DLD1 (cell line): Measurements from ENCODE around the gene OR5J2.
"Not testable (repeated sequence)": the region's sequence is repeated elsewhere in the genome, so short reads cannot be mapped to it uniquely, and the experiment has no call there.

Source experiments
- in situ Hi-C: cut with HindIII; loops from 2 replicates; pipeline ENCODE4 v1.10.0; 2017; ENCODE audit warnings: low sequenced_read_pairs

Gene OR5J2

GRCh38 chr11:56176318-56176717 lies at the start of gene OR5J2:
OR5J2 (plus strand) TSS chr11:56176618; CDS start chr11:56176618, 0 bp downstream.
- in situ Hi-C loops: no loop called here

GRCh38 chr11:56140151-56140661 lies 36.2 kb upstream of the OR5J2 start, which contains the start of gene OR8J3:
OR8J3 (minus strand) TSS chr11:56140201; CDS start chr11:56137718, 2,483 bp downstream.
- in situ Hi-C loops: no loop called here

GRCh38 chr11:56143681-56144080 lies 32.7 kb upstream of the OR5J2 start:
- in situ Hi-C loops: not testable (repeated sequence)

GRCh38 chr11:56151376-56151775 lies 25.0 kb upstream of the OR5J2 start:
- in situ Hi-C loops: no loop called here

- in situ Hi-C loops: no loop called here
These were observed 24.1 kb upstream of the OR5J2 start for GRCh38 chr11:56152333-56152732.

GRCh38 chr11:56160217-56160616 lies 16.2 kb upstream of the OR5J2 start, which contains the start of gene OR8K5:
OR8K5 (minus strand) TSS chr11:56160317; CDS start chr11:56160317, 0 bp downstream.
- in situ Hi-C loops: no loop called here

GRCh38 chr11:56163804-56164203 lies 12.6 kb upstream of the OR5J2 start:
- in situ Hi-C loops: no loop called here

- in situ Hi-C loops: no loop called here
These were observed 4.1 kb upstream of the OR5J2 start for GRCh38 chr11:56172256-56172830.

- in situ Hi-C loops: no loop called here
These were observed 7.0 kb downstream of the OR5J2 start for GRCh38 chr11:56183459-56183858.

- in situ Hi-C loops: no loop called here
These were observed 12.2 kb downstream of the OR5J2 start for GRCh38 chr11:56188602-56189001.

GRCh38 chr11:56196705-56197104 lies 20.3 kb downstream of the OR5J2 start:
- in situ Hi-C loops: no loop called here

GRCh38 chr11:56197367-56197766 lies 20.9 kb downstream of the OR5J2 start:
- in situ Hi-C loops: no loop called here

GRCh38 chr11:56207790-56208189 lies 31.4 kb downstream of the OR5J2 start:
- in situ Hi-C loops: no loop called here

GRCh38 chr11:56214537-56214936 lies 38.1 kb downstream of the OR5J2 start:
- in situ Hi-C loops: no loop called here

GRCh38 chr11:56219735-56220134 lies 43.3 kb downstream of the OR5J2 start:
- in situ Hi-C loops: not testable (repeated sequence)
